ENCODE data around the gene SLC25A33.

Gene SLC25A33

DNA sequence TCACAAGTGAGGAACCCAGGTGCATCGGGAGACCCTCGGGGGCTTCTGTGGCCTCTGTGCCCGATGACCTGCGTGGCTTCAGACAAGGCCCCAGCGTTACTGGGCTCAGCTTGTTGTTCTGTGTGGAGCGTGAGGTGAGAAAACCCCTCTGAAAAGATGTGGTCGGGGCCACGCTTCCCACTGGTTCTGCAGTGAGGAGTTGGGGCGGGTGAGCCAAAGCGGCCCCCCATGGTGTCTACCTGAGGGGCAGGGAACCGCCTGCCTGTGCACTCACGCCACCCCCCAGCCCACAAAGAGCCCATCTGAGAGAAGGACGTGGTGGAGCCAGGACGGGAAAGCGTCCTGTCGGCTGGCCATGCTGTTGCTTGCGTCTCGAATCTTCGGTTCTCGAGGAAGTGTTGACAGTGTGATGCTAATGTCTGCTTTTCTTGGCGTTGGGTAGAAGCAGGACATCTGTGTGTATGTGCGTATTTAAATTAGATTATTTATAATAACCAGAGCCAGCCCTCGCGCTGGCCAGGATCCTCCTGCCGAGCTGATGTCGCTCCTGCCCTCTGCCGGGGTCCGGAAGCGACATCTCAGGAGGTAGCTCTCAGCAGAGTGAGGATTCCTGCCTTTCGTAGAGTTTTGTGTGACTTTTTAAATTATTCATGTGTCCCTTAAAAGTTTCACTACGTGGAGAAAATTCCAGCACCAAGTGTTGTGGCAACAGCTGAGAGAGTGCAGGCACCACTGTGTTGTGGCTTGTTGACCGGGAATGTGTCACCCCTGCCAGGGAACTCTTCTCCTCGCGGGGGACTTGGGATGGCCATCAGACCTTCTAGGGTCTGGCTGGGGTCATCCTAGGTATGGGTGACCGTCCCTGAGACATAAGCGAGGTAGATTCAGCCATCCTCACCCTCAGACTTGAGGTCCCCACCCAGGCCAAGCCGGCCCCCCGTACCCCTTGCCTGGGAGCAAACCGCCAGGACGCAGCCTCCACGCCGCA, 64.8 kb downstream of the SLC25A33 start:
- TF ChIP-seq, protein P1, sequence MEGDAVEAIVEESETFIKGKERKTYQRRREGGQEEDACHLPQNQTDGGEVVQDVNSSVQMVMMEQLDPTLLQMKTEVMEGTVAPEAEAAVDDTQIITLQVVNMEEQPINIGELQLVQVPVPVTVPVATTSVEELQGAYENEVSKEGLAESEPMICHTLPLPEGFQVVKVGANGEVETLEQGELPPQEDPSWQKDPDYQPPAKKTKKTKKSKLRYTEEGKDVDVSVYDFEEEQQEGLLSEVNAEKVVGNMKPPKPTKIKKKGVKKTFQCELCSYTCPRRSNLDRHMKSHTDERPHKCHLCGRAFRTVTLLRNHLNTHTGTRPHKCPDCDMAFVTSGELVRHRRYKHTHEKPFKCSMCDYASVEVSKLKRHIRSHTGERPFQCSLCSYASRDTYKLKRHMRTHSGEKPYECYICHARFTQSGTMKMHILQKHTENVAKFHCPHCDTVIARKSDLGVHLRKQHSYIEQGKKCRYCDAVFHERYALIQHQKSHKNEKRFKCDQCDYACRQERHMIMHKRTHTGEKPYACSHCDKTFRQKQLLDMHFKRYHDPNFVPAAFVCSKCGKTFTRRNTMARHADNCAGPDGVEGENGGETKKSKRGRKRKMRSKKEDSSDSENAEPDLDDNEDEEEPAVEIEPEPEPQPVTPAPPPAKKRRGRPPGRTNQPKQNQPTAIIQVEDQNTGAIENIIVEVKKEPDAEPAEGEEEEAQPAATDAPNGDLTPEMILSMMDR (IDR thresholded peaks at IDR 0.05; ENCODE audit: low read depth, low read length), result no peak
- Histone ChIP-seq H3K27ac (no peak overlapping the region), H3K36me3 (peaks cover 87% of the 10 kb centered on the region), H3K27me3 (ENCODE audit: insufficient read depth, low read depth, severe bottlenecking) (no peaks in the 10 kb centered on the region), H3K9me3 (ENCODE audit: severe bottlenecking) (no peaks in the 10 kb centered on the region), H3K4me3 (ENCODE audit: low read depth, low read length) (no peak overlapping the region)
- DNase-seq, result no peak

DNA sequence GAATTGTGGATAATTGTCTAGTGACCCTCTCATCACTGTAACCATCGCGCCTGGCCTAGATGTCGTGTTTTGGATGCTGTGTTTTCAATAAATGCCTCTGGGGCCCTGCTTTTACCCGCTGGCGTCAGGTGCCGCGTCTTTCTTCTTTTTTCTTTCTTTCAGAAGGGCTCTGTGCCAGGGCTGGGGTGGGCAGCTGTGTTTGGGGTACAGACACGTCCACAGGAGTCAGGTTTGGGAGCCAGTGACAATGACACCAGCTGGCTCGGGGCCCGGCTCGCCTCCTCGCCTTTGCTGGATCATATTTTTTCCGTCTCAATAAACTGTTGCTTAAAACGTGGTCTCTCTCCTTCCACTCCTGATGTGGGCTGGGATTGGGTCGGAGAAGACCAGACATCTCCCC, 65.6 kb downstream of the SLC25A33 start:
- no peaks in the 10 kb centered on the region for H3K27me3 ChIP-seq (ENCODE audit: insufficient read depth, low read depth, severe bottlenecking)
- DNase-seq, result no peak
- peaks cover 87% of the 10 kb centered on the region for H3K36me3 ChIP-seq
- no peak overlapping the region for H3K4me3 ChIP-seq (ENCODE audit: low read depth, low read length)
- TF ChIP-seq, protein P1 (IDR thresholded peaks at IDR 0.05; ENCODE audit: low read depth, low read length), result no peak
- no peak overlapping the region for H3K27ac ChIP-seq
- H3K9me3 ChIP-seq (ENCODE audit: severe bottlenecking), result no peaks in the 10 kb centered on the region

DNA sequence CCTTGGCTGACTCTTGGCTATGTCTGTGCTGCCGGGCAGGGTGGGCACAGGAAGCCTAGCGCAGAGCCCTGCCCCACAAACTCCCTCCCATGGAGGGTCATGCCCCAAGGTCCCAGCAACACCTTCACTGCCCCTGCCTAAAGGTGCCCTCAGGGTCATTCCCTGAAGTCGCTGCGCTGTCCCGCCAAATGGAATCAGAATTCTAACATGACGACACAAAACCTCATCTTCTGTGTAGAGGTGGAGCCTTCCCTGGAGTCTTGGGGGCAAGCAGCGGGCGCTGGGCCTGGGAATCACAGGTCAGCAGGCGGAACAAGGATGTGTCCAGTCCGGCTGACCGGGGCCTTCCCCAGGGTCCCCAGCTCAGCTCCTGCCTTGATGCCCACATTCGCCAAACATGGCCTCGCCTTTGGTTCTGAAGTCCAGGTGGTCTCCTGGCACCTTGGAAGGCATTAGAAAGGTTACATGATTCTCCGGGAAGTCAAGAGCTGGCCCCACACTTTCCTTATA, 66.7 kb downstream of the SLC25A33 start:
- H3K4me3 ChIP-seq (ENCODE audit: low read depth, low read length), result no peak overlapping the region
- TF ChIP-seq, protein P1 (IDR thresholded peaks at IDR 0.05; ENCODE audit: low read depth, low read length), result no peak
- no peaks in the 10 kb centered on the region for H3K27me3 ChIP-seq (ENCODE audit: insufficient read depth, low read depth, severe bottlenecking)
- no peak for DNase-seq
- no peak overlapping the region for H3K27ac ChIP-seq
- peaks cover 87% of the 10 kb centered on the region for H3K36me3 ChIP-seq
- H3K9me3 ChIP-seq (ENCODE audit: severe bottlenecking), result no peaks in the 10 kb centered on the region

DNA sequence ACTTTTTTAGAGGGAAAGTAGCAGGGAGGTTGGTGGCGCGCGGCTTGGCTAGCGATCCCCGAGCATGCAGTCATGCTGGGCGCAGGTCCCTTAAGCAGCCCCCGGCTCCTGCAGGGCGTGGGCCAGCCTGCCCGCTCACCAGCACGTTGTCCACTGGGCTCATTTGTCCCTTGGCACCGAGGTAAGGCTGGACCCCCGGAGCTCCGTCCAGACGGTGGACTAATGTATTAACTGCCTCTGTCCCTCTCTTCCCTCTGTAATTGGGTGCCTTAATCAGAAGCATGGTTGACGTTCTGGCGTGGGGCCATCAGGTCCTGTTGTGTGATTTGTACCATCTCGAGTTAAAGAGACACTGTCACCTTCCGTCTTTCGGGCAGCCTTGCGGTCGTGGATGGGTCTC, 67.2 kb downstream of the SLC25A33 start:
- no peak for DNase-seq
- Histone ChIP-seq H3K27me3 (ENCODE audit: insufficient read depth, low read depth, severe bottlenecking) (no peaks in the 10 kb centered on the region), H3K27ac (no peak overlapping the region), H3K9me3 (ENCODE audit: severe bottlenecking) (no peaks in the 10 kb centered on the region), H3K36me3 (peaks cover 87% of the 10 kb centered on the region), H3K4me3 (ENCODE audit: low read depth, low read length) (no peak overlapping the region)
- TF ChIP-seq, protein P1 (IDR thresholded peaks at IDR 0.05; ENCODE audit: low read depth, low read length), result no peak

DNA sequence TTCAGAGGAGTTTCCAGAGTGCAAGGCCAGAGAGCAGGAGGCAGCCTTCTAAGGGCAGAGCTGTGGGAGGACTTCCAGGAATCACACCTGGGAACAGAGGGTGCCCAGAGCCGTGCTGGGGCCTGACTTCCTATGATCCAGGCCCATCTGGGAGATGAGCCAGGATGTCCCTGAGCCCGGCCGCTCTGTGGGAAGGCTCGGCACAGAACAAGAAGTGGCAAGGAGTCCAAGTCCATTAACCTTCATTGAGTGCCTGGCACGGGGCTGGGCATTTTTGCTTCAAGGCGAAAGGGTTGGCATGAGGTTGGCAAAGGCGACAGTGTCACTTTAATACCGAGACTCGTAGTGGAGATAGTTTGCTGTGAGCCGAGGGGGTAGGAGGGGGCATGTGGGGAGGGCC, 67.7 kb downstream of the SLC25A33 start:
- Histone ChIP-seq H3K27me3 (ENCODE audit: insufficient read depth, low read depth, severe bottlenecking) (no peaks in the 10 kb centered on the region), H3K36me3 (peaks cover 87% of the 10 kb centered on the region), H3K27ac (no peak overlapping the region), H3K9me3 (ENCODE audit: severe bottlenecking) (no peaks in the 10 kb centered on the region), H3K4me3 (ENCODE audit: low read depth, low read length) (no peak overlapping the region)
- TF ChIP-seq, protein P1 (IDR thresholded peaks at IDR 0.05; ENCODE audit: low read depth, low read length), result no peak
- no peak for DNase-seq

Measured in WERI-Rb-1 (cell line).